Activated naive CD8-positive, alpha-beta T cell treated with anti-CD3 and anti-CD28 coated beads for 36 hours (primary cell): Measurements from ENCODE around the gene PRAME. TPM values are rescaled to one million over a fixed set of nuclear protein-coding genes. Genes with fewer than 3 reads are reported as not detected.
A peak's percentile ranks its signal among the peaks of the same experiment; 100 is the strongest.
"Not testable (repeated sequence)": the region's sequence is repeated elsewhere in the genome, so short reads cannot be mapped to it uniquely, and the experiment has no call there.

Experiments used
- DNase-seq: peaks from one replicate; pipeline ENCODE4 v3.0.0; 2021
- H3K27ac Mint-ChIP-seq: one replicate; pipeline ENCODE4 v1.8.0; 2022; ENCODE audit warnings: mild to moderate bottlenecking, moderate library complexity, mixed read lengths
- H3K27me3 Mint-ChIP-seq: one replicate; pipeline ENCODE4 v1.8.0; 2022; ENCODE audit warnings: mild to moderate bottlenecking, mixed read lengths
- H3K36me3 Mint-ChIP-seq: one replicate; pipeline ENCODE4 v1.8.0; 2021; ENCODE audit warnings: mild to moderate bottlenecking, mixed read lengths
- H3K4me1 Mint-ChIP-seq: one replicate; pipeline ENCODE4 v1.8.0; 2021; ENCODE audit warnings: mixed read lengths
- H3K4me3 Mint-ChIP-seq: one replicate; pipeline ENCODE4 v1.8.0; 2022; ENCODE audit warnings: mild to moderate bottlenecking, moderate library complexity, mixed read lengths
- H3K9me3 Mint-ChIP-seq: one replicate; pipeline ENCODE4 v1.8.0; 2022; ENCODE audit warnings: mixed read lengths
- total RNA-seq, 2 experiments: library from RNA; stranded (reverse); gene quantifications; one replicate each; pipeline ENCODE4 v1.2.3, GENCODE V29; 2021

Gene PRAME
- total RNA-seq, 2 experiments from 2014 or later: not detected

DNA sequence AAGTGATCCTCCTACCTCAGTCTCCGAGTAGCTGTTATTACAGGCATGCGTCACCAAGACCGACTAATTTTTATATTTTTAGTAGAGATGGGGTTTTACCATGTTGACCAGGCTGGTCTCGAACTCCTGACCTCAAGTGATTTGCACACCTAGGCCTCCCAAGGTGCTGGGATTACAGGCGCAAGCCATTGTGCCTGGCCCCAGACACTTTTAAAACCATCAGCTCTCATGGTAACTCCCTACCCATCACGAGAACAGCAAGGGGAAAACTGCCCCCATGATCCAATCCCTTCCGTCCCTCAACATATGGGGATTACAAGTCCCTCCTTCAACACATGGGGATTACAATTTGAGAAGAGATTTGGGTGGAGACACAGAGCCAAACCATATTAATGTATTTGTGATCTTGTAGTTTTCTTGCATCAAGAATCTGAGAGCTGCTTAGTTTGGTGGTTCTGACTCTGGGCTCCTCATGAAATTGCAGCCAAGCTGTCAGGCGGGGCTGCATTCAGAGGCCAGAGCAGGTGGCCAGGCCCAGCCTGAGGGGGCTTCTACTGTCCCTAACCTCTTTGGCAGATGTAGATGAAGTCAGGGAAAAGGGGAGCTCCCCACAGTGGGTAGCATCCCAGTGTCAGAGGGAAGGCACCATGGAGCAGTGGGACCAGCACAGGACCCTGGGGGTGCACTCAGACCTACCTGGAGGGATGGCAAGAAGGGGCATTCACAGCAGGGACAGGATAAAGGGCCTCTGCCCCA, 31.2 kb upstream of the PRAME start:
- no peaks in the 10 kb centered on the region for H3K9me3 Mint-ChIP-seq
- no peaks in the 10 kb centered on the region for H3K36me3 Mint-ChIP-seq
- no peak for DNase-seq
- H3K27me3 Mint-ChIP-seq: peaks cover 25% of the 10 kb centered on the region
- H3K4me1 Mint-ChIP-seq: peaks cover 7% of the 10 kb centered on the region
- no peak overlapping the region for H3K4me3 Mint-ChIP-seq
- no peak overlapping the region for H3K27ac Mint-ChIP-seq

DNA sequence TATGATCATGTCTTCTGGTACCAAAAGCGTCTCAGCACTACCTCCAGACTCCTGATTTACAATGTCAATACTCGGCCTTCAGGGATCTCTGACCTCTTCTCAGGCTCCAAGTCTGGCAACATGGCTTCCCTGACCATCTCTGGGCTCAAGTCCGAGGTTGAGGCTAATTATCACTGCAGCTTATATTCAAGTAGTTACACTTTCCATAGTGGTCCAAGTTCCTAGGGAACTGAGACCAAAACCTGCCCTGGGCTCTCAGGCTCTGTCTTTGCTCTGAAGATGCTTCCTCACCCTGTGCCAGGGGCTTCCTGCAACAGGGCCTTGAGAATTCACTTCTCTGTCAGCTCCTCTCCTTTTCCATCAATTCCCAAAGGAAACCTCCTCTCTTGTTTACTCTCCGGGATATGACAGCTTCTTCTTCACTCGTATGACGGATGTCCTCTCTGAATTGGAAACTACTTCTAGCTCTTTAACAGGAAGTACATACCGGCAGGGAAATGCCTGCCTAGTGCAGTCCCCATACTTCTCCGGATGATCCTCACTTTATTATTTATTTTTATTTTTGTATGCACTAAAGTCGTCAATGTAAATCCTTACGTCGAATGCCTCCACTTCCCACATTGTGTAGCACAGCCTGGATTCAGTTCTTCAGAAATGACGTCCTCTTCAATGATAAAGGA, 29.6 kb upstream of the PRAME start:
- Mint-ChIP-seq H3K27me3 (peaks cover 35% of the 10 kb centered on the region), H3K27ac (no peak overlapping the region), H3K36me3 (no peaks in the 10 kb centered on the region), H3K4me1 (peaks cover 2% of the 10 kb centered on the region), H3K4me3 (no peak overlapping the region), H3K9me3 (no peaks in the 10 kb centered on the region)
- DNase-seq: no peak

DNA sequence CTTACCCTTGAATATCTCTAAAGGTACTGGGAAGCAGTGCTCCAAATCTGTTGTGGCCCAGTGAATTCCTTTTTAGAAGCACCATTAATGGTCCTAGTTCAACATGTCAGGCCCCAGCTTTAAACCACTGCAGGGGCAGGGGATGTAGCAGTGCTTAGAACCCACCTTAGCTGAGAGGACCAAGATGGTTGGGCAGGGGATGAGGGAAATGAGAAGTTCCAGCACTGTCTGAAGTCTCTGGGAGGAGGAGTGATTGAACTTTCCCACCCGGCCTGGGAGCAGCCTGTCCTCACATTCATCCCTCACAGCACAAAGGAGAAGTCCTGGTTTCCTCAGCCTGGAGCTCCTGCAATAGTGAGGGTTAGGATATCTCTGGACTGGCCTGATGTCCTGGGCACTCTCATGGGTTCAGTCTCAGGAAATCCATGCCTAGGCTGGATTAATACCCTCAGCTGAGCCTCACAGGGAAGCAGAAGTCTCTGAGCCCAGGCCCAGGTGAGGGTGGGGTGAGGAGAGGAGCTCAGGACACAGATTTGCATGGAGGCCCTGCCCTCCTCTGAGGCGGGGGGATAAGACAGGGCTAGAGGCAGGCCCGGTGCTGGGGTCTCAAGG, 28.6 kb upstream of the PRAME start:
- Mint-ChIP-seq H3K4me3 (no peak overlapping the region), H3K36me3 (no peaks in the 10 kb centered on the region), H3K9me3 (no peaks in the 10 kb centered on the region), H3K27ac (no peak overlapping the region), H3K27me3 (peaks cover 42% of the 10 kb centered on the region), H3K4me1 (peaks cover 2% of the 10 kb centered on the region)
- no peak for DNase-seq

DNA sequence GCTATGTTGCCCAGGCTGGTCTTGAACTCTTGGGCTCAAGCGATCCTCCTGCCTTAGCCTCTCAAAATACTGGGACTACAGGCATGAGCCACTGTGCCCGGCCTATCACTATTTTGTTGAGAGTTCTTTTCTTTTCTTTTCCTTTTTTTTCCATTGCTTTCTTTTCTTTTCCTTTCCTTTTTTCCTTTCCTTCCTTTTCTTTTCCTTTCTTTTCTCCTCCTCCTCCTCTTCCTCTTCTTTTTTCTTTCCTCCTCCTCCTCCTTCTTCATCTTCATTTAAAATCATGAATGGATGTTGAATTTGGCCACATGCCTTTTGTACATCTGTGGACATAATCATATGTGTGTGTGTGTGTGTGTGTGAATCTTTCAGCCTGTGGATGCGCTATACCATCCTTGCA, 25.7 kb upstream of the PRAME start:
- no peak for DNase-seq
- Mint-ChIP-seq H3K4me1 (peaks cover 2% of the 10 kb centered on the region), H3K27me3 (peaks cover 38% of the 10 kb centered on the region), H3K36me3 (no peaks in the 10 kb centered on the region), H3K27ac (no peak overlapping the region), H3K9me3 (no peaks in the 10 kb centered on the region), H3K4me3 (no peak overlapping the region)

DNA sequence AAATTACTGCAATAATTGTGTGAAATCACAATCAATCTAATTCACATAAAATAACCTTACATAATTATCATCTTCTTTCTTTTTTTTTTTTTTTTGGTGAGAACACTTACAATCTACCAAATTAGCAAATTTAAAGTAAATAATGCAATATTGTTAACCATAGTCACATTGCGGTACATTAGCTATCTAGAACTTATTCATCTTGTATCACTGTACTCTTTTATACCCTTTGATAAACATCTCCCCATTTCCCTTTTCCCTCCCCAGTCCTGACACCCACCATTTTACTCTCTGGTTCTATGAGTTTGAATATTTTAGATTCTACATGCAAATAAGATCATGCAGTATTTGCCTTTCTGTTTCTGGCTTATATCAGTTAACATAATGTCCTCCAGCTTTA, 24.0 kb upstream of the PRAME start:
- H3K4me3 Mint-ChIP-seq: no peak overlapping the region
- H3K27me3 Mint-ChIP-seq: peaks cover 33% of the 10 kb centered on the region
- no peak overlapping the region for H3K27ac Mint-ChIP-seq
- no peaks in the 10 kb centered on the region for H3K36me3 Mint-ChIP-seq
- H3K4me1 Mint-ChIP-seq: peaks cover 2% of the 10 kb centered on the region
- no peak for DNase-seq
- no peaks in the 10 kb centered on the region for H3K9me3 Mint-ChIP-seq

DNA sequence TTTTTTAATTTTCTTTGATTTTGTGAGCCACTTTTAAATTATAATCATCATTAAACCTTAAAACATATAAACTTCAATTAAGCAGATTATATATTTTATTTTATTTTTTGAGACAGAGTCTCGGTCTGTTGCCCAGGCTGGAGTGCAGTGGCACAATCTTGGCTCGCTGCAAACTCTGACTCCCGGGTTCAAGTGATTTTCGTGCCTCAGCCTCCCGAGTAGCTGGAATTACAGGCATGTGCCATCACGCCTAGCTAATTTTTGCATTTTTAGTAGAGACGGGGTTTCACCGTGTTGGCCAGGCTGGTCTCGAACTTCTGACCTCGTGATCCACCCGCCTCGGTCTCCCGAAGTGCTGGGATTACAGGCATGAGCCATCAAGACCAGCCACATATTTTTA, 22.5 kb upstream of the PRAME start:
- not testable (repeated sequence) for H3K4me3 Mint-ChIP-seq, H3K27ac Mint-ChIP-seq, DNase-seq, H3K4me1 Mint-ChIP-seq, H3K36me3 Mint-ChIP-seq, H3K9me3 Mint-ChIP-seq
- H3K27me3 Mint-ChIP-seq: peaks cover 30% of the 10 kb centered on the region

DNA sequence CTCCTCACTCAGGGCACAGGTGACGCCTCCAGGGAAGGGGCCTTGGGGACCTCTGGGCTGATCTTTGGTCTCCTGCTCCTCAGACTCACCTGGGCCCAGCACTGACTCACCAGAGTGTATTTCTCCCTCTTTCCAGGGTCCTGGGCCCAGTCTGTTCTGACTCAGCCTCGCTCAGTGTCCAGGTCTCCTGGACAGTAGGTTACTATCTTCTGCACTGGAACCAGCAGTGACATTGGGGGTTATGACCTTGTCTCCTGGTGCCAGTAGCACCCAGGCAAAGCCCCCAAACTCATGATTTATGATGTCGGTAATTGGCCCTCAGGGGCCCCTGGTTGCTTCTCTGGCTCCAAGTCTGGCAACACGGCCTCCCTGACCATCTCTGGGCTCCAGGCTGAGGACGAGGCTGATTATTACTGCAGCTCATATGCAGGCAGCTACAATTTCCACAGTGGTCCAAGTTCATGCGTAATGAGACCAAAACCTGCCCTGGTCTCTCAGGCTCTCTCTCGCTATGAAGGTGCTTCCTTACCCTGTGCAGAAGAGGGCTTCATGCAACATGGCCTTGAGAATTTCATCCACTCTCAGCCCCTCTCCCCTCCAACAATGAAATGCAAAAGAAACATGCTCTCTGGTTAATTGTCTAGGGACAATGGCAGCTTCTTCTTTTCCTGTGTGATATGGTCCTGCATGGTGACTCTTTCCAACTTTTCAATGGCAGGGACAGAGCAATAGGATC, 21.0 kb upstream of the PRAME start:
- Mint-ChIP-seq H3K4me1 (no peaks in the 10 kb centered on the region), H3K27me3 (peaks cover 18% of the 10 kb centered on the region), H3K9me3 (no peaks in the 10 kb centered on the region), H3K36me3 (no peaks in the 10 kb centered on the region), H3K27ac (no peak overlapping the region), H3K4me3 (no peak overlapping the region)
- no peak for DNase-seq

DNA sequence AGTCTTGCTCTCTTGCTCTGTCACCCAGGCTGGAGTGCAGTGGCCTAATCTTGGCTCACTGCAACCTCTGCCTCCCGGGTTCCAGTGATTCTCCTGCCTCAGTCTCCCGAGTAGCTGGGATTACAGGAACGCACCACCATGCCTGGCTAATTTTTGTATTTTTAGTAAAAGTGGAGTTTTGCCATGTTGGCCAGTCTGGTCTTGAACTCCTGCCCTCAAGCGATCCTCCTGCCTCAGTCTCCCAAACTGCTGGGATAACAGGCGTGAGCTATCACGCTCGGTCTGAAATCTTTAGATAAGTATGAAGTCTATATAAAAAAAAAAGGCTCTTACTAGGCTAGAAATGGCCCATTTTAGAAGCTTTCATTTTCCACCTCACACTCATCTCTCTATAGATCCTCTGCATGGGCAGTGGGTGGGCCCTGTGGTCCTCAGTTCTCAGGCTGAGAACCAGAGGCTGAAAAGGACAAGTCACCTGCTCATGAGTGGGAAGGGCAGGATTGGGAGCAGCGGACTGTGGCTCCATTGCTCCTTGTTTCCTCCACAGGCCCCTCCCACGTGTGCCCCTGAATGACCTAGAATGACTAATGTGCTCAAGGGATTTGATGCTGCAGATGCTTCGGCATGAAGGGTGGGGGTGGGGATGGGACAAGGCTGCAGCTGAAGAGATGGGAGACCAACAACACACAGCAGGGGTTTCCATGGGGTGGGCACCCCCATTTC, 19.8 kb upstream of the PRAME start:
- Mint-ChIP-seq H3K36me3 (no peaks in the 10 kb centered on the region), H3K9me3 (no peaks in the 10 kb centered on the region), H3K27ac (no peak overlapping the region), H3K4me1 (no peaks in the 10 kb centered on the region), H3K4me3 (no peak overlapping the region), H3K27me3 (peaks cover 11% of the 10 kb centered on the region)
- DNase-seq: no peak

DNA sequence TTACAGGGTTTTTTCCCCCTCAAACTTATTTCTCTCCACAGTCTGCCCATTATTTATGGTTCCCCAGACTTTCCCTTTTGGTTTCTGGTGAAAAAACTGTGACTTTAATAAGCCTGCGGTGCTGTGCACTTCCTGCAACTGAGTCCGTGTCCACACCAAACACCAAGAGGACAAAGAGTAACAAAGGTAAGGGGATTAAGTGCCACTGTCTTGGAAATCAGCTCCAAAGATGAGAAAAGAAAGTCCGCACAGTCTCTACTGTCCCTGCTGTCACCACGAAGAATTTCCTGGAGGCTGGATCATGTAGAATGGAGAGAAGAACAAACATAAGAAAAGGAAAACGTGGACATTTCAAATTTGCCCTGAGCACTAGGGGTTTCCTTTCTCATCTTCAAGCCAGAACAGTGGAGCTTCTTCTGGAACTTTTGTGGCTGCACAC, 17.9 kb upstream of the PRAME start:
- Mint-ChIP-seq H3K4me1 (no peaks in the 10 kb centered on the region), H3K4me3 (no peak overlapping the region), H3K27me3 (peaks cover 3% of the 10 kb centered on the region), H3K9me3 (no peaks in the 10 kb centered on the region), H3K36me3 (no peaks in the 10 kb centered on the region), H3K27ac (no peak overlapping the region)
- DNase-seq: no peak

DNA sequence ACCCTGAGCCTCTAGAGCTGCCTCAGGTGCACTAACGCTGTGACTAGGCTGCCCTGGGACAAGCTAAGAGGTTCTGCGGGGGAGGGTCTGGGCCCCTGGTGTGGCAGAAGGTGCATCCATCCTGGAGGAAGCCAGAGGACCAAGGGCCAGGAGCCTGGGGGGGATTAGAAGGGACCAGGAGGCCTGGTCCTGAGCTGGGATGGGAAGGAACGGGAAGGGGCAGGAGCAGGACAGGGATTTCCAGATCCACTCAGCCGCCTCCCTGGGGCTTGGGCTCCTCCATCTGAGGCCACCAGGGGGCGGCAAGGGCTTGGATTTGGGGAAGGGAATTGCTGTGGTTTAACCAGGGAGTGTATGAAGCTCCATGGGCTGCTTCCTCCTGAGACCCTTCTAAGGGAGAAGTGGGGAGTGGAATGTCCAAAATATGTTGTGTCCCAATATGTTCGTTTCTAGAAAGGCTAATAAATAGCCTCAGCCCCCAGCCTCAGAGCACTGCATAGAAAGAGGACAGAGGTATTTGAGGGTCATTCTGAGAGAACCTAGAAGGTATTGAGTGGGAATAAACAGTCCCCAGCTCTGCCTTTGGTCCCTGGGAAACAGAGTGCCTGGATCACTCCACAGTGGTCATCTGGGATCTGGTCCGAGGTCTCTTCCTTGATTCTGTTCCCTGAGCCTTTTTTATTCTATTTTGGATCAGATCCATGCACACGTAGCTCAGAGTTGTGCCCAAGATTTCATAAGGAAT, 17.4 kb upstream of the PRAME start:
- H3K9me3 Mint-ChIP-seq: no peaks in the 10 kb centered on the region
- no peaks in the 10 kb centered on the region for H3K4me1 Mint-ChIP-seq
- H3K27ac Mint-ChIP-seq: no peak overlapping the region
- peaks cover 3% of the 10 kb centered on the region for H3K27me3 Mint-ChIP-seq
- no peaks in the 10 kb centered on the region for H3K36me3 Mint-ChIP-seq
- no peak overlapping the region for H3K4me3 Mint-ChIP-seq
- DNase-seq: peak; percentile 21

DNA sequence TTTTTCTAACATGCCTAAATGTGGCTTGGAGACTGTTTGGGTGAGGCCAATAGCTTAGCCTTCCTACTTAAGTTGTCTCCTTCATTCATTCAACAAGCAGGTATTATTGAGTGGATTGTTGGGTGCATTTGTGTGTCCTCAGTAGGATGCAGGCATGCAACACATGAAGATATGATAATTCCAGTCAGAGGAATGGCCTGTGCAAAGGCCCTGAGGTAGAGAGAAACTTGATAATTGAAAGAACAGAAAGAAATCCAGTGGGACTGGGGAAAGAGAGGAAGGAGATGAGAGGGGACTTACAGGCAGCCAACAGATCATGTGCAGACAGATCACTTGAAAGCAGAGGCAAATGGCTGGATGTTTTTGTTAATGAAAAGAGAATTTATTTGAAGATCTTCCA, 15.3 kb upstream of the PRAME start:
- H3K27me3 Mint-ChIP-seq: peaks cover 13% of the 10 kb centered on the region
- H3K9me3 Mint-ChIP-seq: no peaks in the 10 kb centered on the region
- no peak overlapping the region for H3K4me3 Mint-ChIP-seq
- H3K27ac Mint-ChIP-seq: no peak overlapping the region
- no peak for DNase-seq
- no peaks in the 10 kb centered on the region for H3K36me3 Mint-ChIP-seq
- no peaks in the 10 kb centered on the region for H3K4me1 Mint-ChIP-seq

DNA sequence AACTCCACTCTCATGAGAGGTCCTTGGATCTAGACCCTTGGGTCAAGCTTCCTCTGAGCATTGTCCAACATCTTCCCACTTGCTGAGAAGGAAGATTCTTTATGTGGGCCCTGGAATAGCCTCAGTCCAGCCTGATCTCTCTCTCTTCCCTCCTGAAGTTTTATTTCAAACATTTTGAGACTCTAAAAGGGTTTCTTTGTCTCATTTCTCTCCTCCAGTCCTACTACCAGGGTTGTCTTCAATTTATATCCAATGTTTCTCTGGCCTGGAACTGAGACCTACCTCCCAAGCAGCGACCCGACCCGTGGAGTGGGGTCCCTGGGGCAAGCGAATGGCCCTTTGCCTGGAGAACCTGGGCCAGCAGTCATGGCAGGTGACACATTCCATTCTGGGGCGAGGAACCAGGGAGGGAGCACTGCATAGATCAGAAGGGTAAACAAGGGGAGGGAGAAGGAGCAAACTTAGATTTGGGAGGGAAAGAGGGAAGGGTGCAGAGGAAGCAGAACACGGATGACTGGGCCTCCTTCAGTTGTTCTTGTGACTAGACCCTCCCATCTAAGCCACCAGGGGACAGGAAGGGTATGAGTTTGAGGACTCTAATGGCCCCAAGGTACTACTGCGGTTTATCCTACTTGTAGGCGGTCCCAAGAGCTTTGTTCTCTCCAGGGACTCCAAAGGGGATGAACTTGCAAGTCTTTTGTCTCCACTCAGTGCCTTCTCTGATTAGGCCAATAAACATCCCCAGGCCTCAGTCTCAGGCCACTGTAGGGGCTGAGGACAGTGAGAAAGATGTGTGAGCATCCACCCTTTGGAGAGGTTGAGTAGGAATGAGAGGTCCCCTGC, 14.2 kb upstream of the PRAME start:
- Mint-ChIP-seq H3K36me3 (no peaks in the 10 kb centered on the region), H3K27me3 (peaks cover 21% of the 10 kb centered on the region), H3K4me3 (no peak overlapping the region), H3K27ac (no peak overlapping the region), H3K4me1 (no peaks in the 10 kb centered on the region), H3K9me3 (no peaks in the 10 kb centered on the region)
- DNase-seq: no peak

DNA sequence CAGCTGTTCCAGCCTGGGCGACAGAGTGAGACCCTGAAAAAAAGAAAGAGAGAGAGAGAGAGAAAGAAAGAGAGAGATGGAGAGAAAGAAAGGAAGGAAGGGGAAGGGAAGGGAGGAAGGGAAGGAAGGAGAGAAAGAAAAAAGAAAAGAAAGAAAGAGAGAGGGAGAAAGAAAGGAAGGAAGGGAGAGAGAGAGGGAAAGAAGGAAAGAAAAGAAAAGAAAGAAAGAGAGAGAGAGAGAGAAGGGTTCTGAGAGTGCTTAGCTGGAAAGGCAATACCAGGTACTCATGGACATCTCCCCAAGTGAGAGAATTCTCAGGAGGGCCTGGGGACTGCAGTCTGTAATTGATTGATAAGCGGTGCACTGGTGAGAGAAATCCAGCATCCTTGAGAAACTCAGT, 12.8 kb upstream of the PRAME start:
- no peaks in the 10 kb centered on the region for H3K36me3 Mint-ChIP-seq
- no peaks in the 10 kb centered on the region for H3K4me1 Mint-ChIP-seq
- no peak overlapping the region for H3K27ac Mint-ChIP-seq
- H3K27me3 Mint-ChIP-seq: peaks cover 30% of the 10 kb centered on the region
- H3K4me3 Mint-ChIP-seq: no peak overlapping the region
- DNase-seq: no peak
- no peaks in the 10 kb centered on the region for H3K9me3 Mint-ChIP-seq
